ENCODE results near the gene MAST1. TPM values are rescaled to one million over a fixed set of nuclear protein-coding genes. Genes with fewer than 3 reads are reported as not detected.
A peak's percentile ranks its signal among the peaks of the same experiment; 100 is the strongest.

Gene MAST1
- total RNA-seq, 1 experiment from 2014 or later = 28.9 TPM

- Histone ChIP-seq H3K9ac (ENCODE audit: low read length) (peak overlapping the region; percentile 74), H3K4me2 (ENCODE audit: low read length) (peak overlapping the region; percentile 98), H2AFZ (ENCODE audit: low read depth, low read length, poor library complexity, severe bottlenecking) (no peak overlapping the region), H3K9me2 (ENCODE audit: insufficient read depth) (no peaks in the 10 kb centered on the region), H3K27me3 (ENCODE audit: insufficient read depth, low read length) (no peaks in the 10 kb centered on the region), H3K36me3 (ENCODE audit: control insufficient read depth in 1 of 2, insufficient read depth in 2 of 2, low read length in 2 of 2) (0 out of 4 replicates have a peak, but pooled peaks cover 0 to 4% of the 10 kb centered on the region in 2 experiments), H3K79me2 (ENCODE audit: insufficient read depth, low read length) (no peaks in the 10 kb centered on the region), H3K4me3 (replicated peaks in 1 of 2; ENCODE audit: low read depth in 1 of 2, low read length in 2 of 2) (peak overlapping the region; percentile 77 to 94), H3K4me1 (ENCODE audit: control insufficient read depth in 1 of 2, insufficient read depth in 2 of 2, low read length in 2 of 2) (peaks cover 6 to 15% of the 10 kb centered on the region in 2 experiments; a peak in 3 of 4 replicates), H3K9me3 (ENCODE audit: control insufficient read depth in 1 of 2, insufficient read depth in 1 of 2, low read depth in 1 of 2, low read length in 2 of 2) (peaks cover 0 to 14% of the 10 kb centered on the region in 2 experiments; a peak in 2 of 4 replicates), H4K20me1 (ENCODE audit: insufficient read depth) (no peaks in the 10 kb centered on the region), H3K27ac (ENCODE audit: low read depth, low read length) (peak overlapping the region; percentile 68)
- BruUV-seq (replicated peaks) = TSS peak; percentile 68
- TF ChIP-seq SIN3A (IDR thresholded peaks at IDR 0.05; ENCODE audit: low read depth) (no peak), ZBTB33 (IDR thresholded peaks at IDR 0.05; ENCODE audit: extremely low read depth, insufficient replicate concordance, low read length) (no peak), JUND (IDR thresholded peaks at IDR 0.05) (no peak), ATF3 (IDR thresholded peaks at IDR 0.05) (no peak), SRF (IDR thresholded peaks at IDR 0.05; ENCODE audit: low read depth) (no peak), EZH2 (IDR thresholded peaks at IDR 0.05) (no peak), CEBPB (IDR thresholded peaks at IDR 0.05; ENCODE audit: low read depth) (no peak), FOSL1 (IDR thresholded peaks at IDR 0.05; ENCODE audit: low read depth) (no peak), TCF7L2 (IDR thresholded peaks at IDR 0.05; ENCODE audit: borderline replicate concordance, extremely low read depth, insufficient read depth, insufficient read length) (no peak)
- POLR2A ChIA-PET = interaction anchor here (1.0 to 1.8 kb wide), 2 partner anchors 9 to 10 kb away, joined by 3 to 14 read pairs; partner anchors contain the start of gene GCDH
- intact Hi-C loops (cut with micrococcal nuclease) = no loop called here
- no peak for DNase-seq (ENCODE audit: low read depth, low spot score)
- peak; percentile 56 for ATAC-seq
- CTCF ChIA-PET = interaction anchor here (1.3 to 1.8 kb wide), 3 partner anchors 115 to 123 kb away, joined by 3 to 6 read pairs (median 4); no protein-coding TSS in a partner anchor
- RAD21 ChIA-PET (ENCODE audit: low non-redundant PET in 1 of 2, low total read pairs in 2 of 2, uncharacterized antibody in 2 of 2, unreplicated experiment in 2 of 2) = no interaction called here
Observed at GRCh38 chr19:12880551-12881171, 42.3 kb downstream of the MAST1 start.
